ENCODE data around the gene GLP1R. TPM values are rescaled to one million over a fixed set of nuclear protein-coding genes. Genes with fewer than 3 reads are reported as not detected.
A peak's percentile ranks its signal among the peaks of the same experiment; 100 is the strongest.

GLP1R gene
- total and polyA plus RNA-seq, 2 of the 13 experiments (the other 11 are each of a cell fraction or from before 2014, with no cell fraction given): not detected

DNA sequence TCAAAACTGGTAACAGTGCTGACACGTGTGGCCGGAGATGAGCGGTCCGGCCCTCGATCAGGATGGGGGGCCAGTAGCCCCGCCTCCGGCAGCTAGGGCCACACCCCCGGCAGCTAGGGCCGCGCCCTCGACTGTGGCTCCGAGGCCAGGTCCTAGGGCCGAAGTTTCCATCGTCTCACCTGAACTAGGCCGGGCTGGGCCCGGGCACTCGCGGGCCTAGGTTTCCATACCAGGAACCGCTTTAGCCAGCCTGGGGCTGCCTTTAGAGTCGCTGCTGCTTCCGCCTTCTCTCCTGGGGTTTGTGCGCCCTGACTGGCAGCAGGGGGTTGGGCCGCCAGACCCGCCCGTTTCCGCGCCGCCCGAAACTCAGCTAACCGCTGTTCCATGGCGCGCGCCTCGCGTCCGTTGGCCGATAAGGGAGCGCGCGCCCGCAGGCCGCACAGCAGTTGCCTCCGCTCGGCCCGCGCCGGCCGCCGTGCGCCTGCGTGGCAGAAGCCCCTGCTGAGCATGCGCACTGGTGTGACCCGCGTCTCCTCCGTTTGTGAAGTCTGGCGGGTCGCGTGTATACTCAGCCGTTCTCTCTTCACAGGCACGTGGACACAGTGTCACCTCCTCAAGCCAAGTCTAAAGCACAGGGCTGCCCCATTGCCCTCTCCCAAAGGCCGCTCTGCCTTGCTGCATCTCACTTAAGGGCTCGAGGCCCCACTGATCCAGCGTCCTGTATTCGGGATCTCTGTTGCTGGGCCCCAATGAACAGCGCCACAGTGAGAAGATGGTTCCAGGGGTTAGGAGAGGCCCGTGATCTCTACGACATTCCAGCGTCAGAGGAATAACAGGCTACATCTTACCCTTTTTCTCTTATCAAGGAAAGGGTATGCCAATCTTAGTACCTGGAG lies 66.4 kb downstream of the GLP1R start, which contains the start of gene SAYSD1 (continued):
- TF ChIP-seq, protein P1, sequence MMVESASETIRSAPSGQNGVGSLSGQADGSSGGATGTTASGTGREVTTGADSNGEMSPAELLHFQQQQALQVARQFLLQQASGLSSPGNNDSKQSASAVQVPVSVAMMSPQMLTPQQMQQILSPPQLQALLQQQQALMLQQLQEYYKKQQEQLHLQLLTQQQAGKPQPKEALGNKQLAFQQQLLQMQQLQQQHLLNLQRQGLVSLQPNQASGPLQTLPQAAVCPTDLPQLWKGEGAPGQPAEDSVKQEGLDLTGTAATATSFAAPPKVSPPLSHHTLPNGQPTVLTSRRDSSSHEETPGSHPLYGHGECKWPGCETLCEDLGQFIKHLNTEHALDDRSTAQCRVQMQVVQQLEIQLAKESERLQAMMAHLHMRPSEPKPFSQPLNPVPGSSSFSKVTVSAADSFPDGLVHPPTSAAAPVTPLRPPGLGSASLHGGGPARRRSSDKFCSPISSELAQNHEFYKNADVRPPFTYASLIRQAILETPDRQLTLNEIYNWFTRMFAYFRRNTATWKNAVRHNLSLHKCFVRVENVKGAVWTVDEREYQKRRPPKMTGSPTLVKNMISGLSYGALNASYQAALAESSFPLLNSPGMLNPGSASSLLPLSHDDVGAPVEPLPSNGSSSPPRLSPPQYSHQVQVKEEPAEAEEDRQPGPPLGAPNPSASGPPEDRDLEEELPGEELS (CRISPR knock-in tag; IDR thresholded peaks at IDR 0.05): peak; percentile 48; the same call in 1 of the 2 replicates
- TF ChIP-seq ZMYM4 (CRISPR knock-in tag; IDR thresholded peaks at IDR 0.05) (peak; percentile 93), CEBPB (IDR thresholded peaks at IDR 0.05; ENCODE audit: borderline replicate concordance, low read depth, low read length) (no peak), ZNF570 (CRISPR knock-in tag; IDR thresholded peaks at IDR 0.05; ENCODE audit: borderline replicate concordance) (peak; percentile 98), HMG20A (CRISPR knock-in tag; IDR thresholded peaks at IDR 0.05; ENCODE audit: borderline replicate concordance) (no peak), ELF4 (CRISPR knock-in tag; IDR thresholded peaks at IDR 0.05; ENCODE audit: borderline replicate concordance) (peak; percentile 58; the same call in 1 of the 2 replicates), MYNN (CRISPR knock-in tag; IDR thresholded peaks at IDR 0.05; ENCODE audit: low read depth) (0 out of 2 replicates have a peak, but pooled peaks have one; percentile 27), FOXC1 (CRISPR knock-in tag; IDR thresholded peaks at IDR 0.05; ENCODE audit: borderline replicate concordance) (peak; percentile 99), ZNF20 (CRISPR knock-in tag; IDR thresholded peaks at IDR 0.05) (0 out of 2 replicates have a peak, but pooled peaks have one; percentile 76), ZNF446 (CRISPR knock-in tag; IDR thresholded peaks at IDR 0.05) (peak; percentile 98), ZNF777 (CRISPR knock-in tag; IDR thresholded peaks at IDR 0.05) (peak; percentile 73), ZNF333 (CRISPR knock-in tag; IDR thresholded peaks at IDR 0.05; ENCODE audit: borderline replicate concordance) (peak; percentile 77; the same call in 1 of the 2 replicates), TEAD2 (CRISPR knock-in tag; IDR thresholded peaks at IDR 0.05) (peak; percentile 97; the same call in 1 of the 2 replicates), ISL2 (CRISPR knock-in tag; IDR thresholded peaks at IDR 0.05) (peak; percentile 59; the same call in 1 of the 2 replicates), ZNF138 (CRISPR knock-in tag; IDR thresholded peaks at IDR 0.05; ENCODE audit: low read depth) (no peak; the same call in none of the 2 replicates)
- TF ChIP-seq, protein P2, sequence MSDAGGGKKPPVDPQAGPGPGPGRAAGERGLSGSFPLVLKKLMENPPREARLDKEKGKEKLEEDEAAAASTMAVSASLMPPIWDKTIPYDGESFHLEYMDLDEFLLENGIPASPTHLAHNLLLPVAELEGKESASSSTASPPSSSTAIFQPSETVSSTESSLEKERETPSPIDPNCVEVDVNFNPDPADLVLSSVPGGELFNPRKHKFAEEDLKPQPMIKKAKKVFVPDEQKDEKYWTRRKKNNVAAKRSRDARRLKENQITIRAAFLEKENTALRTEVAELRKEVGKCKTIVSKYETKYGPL (CRISPR knock-in tag; IDR thresholded peaks at IDR 0.05): peak; percentile 82
- TF ChIP-seq, protein P3, sequence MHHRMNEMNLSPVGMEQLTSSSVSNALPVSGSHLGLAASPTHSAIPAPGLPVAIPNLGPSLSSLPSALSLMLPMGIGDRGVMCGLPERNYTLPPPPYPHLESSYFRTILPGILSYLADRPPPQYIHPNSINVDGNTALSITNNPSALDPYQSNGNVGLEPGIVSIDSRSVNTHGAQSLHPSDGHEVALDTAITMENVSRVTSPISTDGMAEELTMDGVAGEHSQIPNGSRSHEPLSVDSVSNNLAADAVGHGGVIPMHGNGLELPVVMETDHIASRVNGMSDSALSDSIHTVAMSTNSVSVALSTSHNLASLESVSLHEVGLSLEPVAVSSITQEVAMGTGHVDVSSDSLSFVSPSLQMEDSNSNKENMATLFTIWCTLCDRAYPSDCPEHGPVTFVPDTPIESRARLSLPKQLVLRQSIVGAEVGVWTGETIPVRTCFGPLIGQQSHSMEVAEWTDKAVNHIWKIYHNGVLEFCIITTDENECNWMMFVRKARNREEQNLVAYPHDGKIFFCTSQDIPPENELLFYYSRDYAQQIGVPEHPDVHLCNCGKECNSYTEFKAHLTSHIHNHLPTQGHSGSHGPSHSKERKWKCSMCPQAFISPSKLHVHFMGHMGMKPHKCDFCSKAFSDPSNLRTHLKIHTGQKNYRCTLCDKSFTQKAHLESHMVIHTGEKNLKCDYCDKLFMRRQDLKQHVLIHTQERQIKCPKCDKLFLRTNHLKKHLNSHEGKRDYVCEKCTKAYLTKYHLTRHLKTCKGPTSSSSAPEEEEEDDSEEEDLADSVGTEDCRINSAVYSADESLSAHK (CRISPR knock-in tag; IDR thresholded peaks at IDR 0.05; ENCODE audit: borderline replicate concordance): peak; percentile 87; the same call in 1 of the 2 replicates
- TF ChIP-seq, protein P4, sequence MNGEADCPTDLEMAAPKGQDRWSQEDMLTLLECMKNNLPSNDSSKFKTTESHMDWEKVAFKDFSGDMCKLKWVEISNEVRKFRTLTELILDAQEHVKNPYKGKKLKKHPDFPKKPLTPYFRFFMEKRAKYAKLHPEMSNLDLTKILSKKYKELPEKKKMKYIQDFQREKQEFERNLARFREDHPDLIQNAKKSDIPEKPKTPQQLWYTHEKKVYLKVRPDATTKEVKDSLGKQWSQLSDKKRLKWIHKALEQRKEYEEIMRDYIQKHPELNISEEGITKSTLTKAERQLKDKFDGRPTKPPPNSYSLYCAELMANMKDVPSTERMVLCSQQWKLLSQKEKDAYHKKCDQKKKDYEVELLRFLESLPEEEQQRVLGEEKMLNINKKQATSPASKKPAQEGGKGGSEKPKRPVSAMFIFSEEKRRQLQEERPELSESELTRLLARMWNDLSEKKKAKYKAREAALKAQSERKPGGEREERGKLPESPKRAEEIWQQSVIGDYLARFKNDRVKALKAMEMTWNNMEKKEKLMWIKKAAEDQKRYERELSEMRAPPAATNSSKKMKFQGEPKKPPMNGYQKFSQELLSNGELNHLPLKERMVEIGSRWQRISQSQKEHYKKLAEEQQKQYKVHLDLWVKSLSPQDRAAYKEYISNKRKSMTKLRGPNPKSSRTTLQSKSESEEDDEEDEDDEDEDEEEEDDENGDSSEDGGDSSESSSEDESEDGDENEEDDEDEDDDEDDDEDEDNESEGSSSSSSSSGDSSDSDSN (CRISPR knock-in tag; IDR thresholded peaks at IDR 0.05): peak; percentile 93
